ENCODE results near the gene HIPK3. TPM values are rescaled to one million over a fixed set of nuclear protein-coding genes. Genes with fewer than 3 reads are reported as not detected.

HIPK3 gene
- total and polyA plus RNA-seq, 10 of the 15 experiments (the other 5 are each of a cell fraction or from before 2014, with no cell fraction given): 3.4 to 26.5 (median 13.6) TPM

GRCh38 chr11:33264926-33265325, 7.7 kb downstream of the HIPK3 start:
- no TSS peak for BruUV-seq (replicated peaks)
- H3K9ac ChIP-seq (ENCODE audit: control insufficient read depth, insufficient read depth, low read length): no peak overlapping the region
- TF ChIP-seq ATF7 (IDR thresholded peaks at IDR 0.05; ENCODE audit: low read depth) (no peak), CHD1 (IDR thresholded peaks at IDR 0.05; ENCODE audit: low read depth, low read length) (no peak), RELB (IDR thresholded peaks at IDR 0.05; ENCODE audit: low read depth) (no peak), SIX5 (IDR thresholded peaks at IDR 0.05; ENCODE audit: low read depth, low read length, severe bottlenecking) (no peak), KAT2A (conservative IDR thresholded peaks at IDR 0.05; ENCODE audit: control insufficient read depth, low read depth, low read length) (no peak), FOS (IDR thresholded peaks at IDR 0.05; ENCODE audit: borderline replicate concordance, extremely low read depth, insufficient read length) (no peak), IRF3 (IDR thresholded peaks at IDR 0.05) (no peak), EGR1 (IDR thresholded peaks at IDR 0.05; ENCODE audit: borderline replicate concordance in 1 of 2, low read depth in 2 of 2, low read length in 2 of 2) (no peak), IRF5 (IDR thresholded peaks at IDR 0.05; ENCODE audit: borderline replicate concordance) (no peak), KLF5 (IDR thresholded peaks at IDR 0.05; ENCODE audit: partially characterized antibody) (no peak), ZBTB11 (CRISPR knock-in tag; IDR thresholded peaks at IDR 0.05) (no peak), CEBPB (IDR thresholded peaks at IDR 0.05; ENCODE audit: borderline replicate concordance in 1 of 2, low read depth in 2 of 2, low read length in 2 of 2) (no peak), CHD2 (IDR thresholded peaks at IDR 0.05; ENCODE audit: borderline replicate concordance, low read depth, low read length) (no peak), SMC3 (IDR thresholded peaks at IDR 0.05; ENCODE audit: borderline replicate concordance, low read length) (no peak)
- H4K20me1 ChIP-seq (ENCODE audit: control insufficient read depth, insufficient read depth): no peaks in the 10 kb centered on the region
- ATAC-seq (no peak), FAIRE-seq (no peak), DNase-seq (ENCODE audit: low read depth, low spot score) (no peak)
- H3K4me2 ChIP-seq (ENCODE audit: control insufficient read depth, insufficient read depth): no peak overlapping the region
- ChIA-PET CTCF (interaction anchor here (0.6 to 1.6 kb wide), 3 partner anchors 18 to 57 kb away, joined by 3 read pairs; no protein-coding TSS in a partner anchor), SMC1A (ENCODE audit: uncharacterized antibody, unreplicated experiment) (interaction anchor here (1.2 kb wide), 1 partner anchor 33 kb away, joined by 3 read pairs; no protein-coding TSS in a partner anchor), RAD21 (ENCODE audit: unreplicated experiment) (interaction anchor here (1.5 kb wide), 1 partner anchor 55 kb away, joined by 3 read pairs; no protein-coding TSS in a partner anchor), POLR2A (interaction anchor here (0.6 kb wide), 1 partner anchor 140 kb away, joined by 5 read pairs; no protein-coding TSS in a partner anchor)
- H2AFZ ChIP-seq (ENCODE audit: control insufficient read depth, low read depth, low read length): no peak overlapping the region
- intact Hi-C loops (cut with micrococcal nuclease; ENCODE audit: unreplicated experiment) (no loop called here), in situ Hi-C loops (cut with MboI) (no loop called here)
- H3K4me1 ChIP-seq (ENCODE audit: control insufficient read depth, insufficient read depth, low read length): peaks cover 5% of the 10 kb centered on the region; the same call in 1 of the 2 replicates
- H3K79me2 ChIP-seq (ENCODE audit: control insufficient read depth, insufficient read depth, low read length): peaks cover 80% of the 10 kb centered on the region
- H3K36me3 ChIP-seq (ENCODE audit: control insufficient read depth in 2 of 2, insufficient read depth in 2 of 2, low read length in 1 of 2): no peaks in the 10 kb centered on the region
- no peaks in the 10 kb centered on the region for H3K27me3 ChIP-seq (replicated peaks in 1 of 2; ENCODE audit: control insufficient read depth in 2 of 2, insufficient read depth in 2 of 2, low read length in 1 of 2)
- H3K9me3 ChIP-seq (replicated peaks; ENCODE audit: control insufficient read depth, insufficient read depth, low read length): no peaks in the 10 kb centered on the region; the same call in 2 of the 3 replicates
- H3K27ac ChIP-seq (ENCODE audit: control insufficient read depth, insufficient read depth): no peak overlapping the region
- no peak overlapping the region; the same call in 1 of the 2 replicates for H3K4me3 ChIP-seq
